ENCODE results near the gene TMEM170B.

Gene TMEM170B

DNA sequence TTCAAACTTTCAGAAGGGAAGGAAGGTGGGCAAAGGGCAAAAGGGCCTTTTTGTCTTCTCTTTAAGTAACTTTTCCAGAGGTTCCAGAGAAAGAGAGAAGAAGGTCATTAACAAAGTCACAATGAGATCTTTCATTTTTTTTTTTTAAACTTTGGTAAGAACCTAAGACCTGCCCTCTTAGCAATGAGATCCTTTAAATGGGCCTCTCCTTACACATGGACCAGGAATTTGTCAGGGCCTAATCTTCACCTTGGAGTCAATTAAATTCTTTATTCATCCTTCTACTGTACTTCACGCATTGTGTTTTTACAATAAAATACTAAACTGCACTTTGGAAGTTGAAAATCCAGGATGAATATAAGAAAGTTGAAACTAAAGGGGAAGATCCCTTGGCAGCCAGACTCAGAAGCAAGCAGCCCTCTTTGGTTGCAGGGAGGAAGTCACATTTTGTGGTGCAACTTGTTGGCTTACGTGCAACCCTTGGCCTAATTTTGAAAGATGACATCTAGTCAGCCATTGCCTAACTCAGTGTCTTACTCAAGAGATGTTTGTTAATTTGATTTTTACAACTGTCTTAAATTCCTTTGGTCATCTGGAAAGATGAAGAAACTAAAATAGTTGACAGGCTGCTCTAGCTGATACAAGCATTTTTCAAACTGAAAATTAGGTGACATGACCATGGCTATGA is 11.9 kb upstream of the TMEM170B start:
- H3K4me3 Mint-ChIP-seq: no peak overlapping the region
- no peak overlapping the region for H3K27ac Mint-ChIP-seq
- no peaks in the 10 kb centered on the region for H3K4me1 Mint-ChIP-seq
- no peaks in the 10 kb centered on the region for H3K27me3 Mint-ChIP-seq (ENCODE audit: low read depth, poor library complexity)
- TF ChIP-seq, protein P1, sequence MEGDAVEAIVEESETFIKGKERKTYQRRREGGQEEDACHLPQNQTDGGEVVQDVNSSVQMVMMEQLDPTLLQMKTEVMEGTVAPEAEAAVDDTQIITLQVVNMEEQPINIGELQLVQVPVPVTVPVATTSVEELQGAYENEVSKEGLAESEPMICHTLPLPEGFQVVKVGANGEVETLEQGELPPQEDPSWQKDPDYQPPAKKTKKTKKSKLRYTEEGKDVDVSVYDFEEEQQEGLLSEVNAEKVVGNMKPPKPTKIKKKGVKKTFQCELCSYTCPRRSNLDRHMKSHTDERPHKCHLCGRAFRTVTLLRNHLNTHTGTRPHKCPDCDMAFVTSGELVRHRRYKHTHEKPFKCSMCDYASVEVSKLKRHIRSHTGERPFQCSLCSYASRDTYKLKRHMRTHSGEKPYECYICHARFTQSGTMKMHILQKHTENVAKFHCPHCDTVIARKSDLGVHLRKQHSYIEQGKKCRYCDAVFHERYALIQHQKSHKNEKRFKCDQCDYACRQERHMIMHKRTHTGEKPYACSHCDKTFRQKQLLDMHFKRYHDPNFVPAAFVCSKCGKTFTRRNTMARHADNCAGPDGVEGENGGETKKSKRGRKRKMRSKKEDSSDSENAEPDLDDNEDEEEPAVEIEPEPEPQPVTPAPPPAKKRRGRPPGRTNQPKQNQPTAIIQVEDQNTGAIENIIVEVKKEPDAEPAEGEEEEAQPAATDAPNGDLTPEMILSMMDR (IDR thresholded peaks at IDR 0.05): no peak
- no peak for DNase-seq
- no peaks in the 10 kb centered on the region for H3K9me3 Mint-ChIP-seq
- no peaks in the 10 kb centered on the region for H3K36me3 Mint-ChIP-seq (ENCODE audit: low read depth)

DNA sequence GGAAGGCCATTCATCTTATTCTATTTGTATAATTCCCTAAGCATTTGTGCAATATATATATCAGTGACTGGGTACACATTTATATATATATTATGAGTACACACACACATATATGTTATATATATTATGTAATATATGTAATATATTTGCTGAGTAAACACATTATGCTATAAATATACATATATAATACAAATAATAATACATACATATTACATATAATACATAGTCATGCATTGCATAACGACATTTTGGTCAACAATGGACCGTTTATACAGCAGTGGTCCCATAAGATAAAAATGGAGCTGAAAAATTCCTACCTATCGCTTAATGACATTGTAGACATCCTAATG is 11.4 kb upstream of the TMEM170B start:
- H3K9me3 Mint-ChIP-seq: no peaks in the 10 kb centered on the region
- H3K27ac Mint-ChIP-seq: no peak overlapping the region
- H3K36me3 Mint-ChIP-seq (ENCODE audit: low read depth): no peaks in the 10 kb centered on the region
- no peaks in the 10 kb centered on the region for H3K4me1 Mint-ChIP-seq
- no peak for DNase-seq
- no peak overlapping the region for H3K4me3 Mint-ChIP-seq
- TF ChIP-seq, protein P1 (IDR thresholded peaks at IDR 0.05): no peak
- no peaks in the 10 kb centered on the region for H3K27me3 Mint-ChIP-seq (ENCODE audit: low read depth, poor library complexity)

DNA sequence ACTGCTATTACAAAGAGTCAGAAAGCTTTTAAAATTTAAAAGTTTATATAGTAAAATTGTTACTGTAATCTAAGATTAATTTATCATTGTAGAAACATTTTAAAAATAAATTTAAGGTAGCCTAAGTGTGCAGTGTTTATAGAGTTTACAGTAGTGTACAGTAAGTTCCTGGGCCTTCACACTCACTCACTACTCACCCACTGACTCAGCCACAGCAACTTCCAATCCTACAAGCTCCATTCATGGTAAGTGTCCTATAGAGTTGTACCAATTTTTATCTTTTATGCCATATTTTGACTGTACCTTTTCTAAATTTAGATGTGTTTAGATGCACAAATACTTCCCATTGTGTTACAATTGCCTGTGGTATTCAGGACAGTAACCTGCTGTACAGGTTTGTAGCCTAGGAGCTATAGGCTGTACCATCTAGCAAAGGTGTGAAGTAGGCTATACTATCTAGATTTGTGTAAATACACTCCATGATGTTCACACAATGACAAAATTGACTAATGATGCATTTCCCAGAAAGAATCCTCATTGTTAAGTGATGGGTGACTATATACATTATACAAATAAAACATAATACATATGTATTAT is 10.2 kb upstream of the TMEM170B start:
- Mint-ChIP-seq H3K36me3 (ENCODE audit: low read depth) (no peaks in the 10 kb centered on the region), H3K4me1 (no peaks in the 10 kb centered on the region), H3K27ac (no peak overlapping the region), H3K27me3 (ENCODE audit: low read depth, poor library complexity) (peaks cover under 1% of the 10 kb centered on the region), H3K4me3 (no peak overlapping the region), H3K9me3 (no peaks in the 10 kb centered on the region)
- DNase-seq: no peak
- TF ChIP-seq, protein P1 (IDR thresholded peaks at IDR 0.05): no peak

GRCh38 chr6:11528996-11529395 is 8.6 kb upstream of the TMEM170B start:
- Mint-ChIP-seq H3K27me3 (ENCODE audit: low read depth, poor library complexity) (peaks cover 6% of the 10 kb centered on the region), H3K9me3 (no peaks in the 10 kb centered on the region), H3K4me1 (no peaks in the 10 kb centered on the region), H3K36me3 (ENCODE audit: low read depth) (no peaks in the 10 kb centered on the region), H3K27ac (no peak overlapping the region), H3K4me3 (no peak overlapping the region)
- DNase-seq: no peak
- TF ChIP-seq, protein P1 (IDR thresholded peaks at IDR 0.05): no peak

- H3K4me1 Mint-ChIP-seq: peaks cover 11% of the 10 kb centered on the region
- no peak for DNase-seq
- H3K4me3 Mint-ChIP-seq: no peak overlapping the region
- no peaks in the 10 kb centered on the region for H3K9me3 Mint-ChIP-seq
- H3K27ac Mint-ChIP-seq: no peak overlapping the region
- H3K27me3 Mint-ChIP-seq (ENCODE audit: low read depth, poor library complexity): peaks cover 34% of the 10 kb centered on the region
- no peaks in the 10 kb centered on the region for H3K36me3 Mint-ChIP-seq (ENCODE audit: low read depth)
- TF ChIP-seq, protein P1 (IDR thresholded peaks at IDR 0.05): no peak
Observed at GRCh38 chr6:11532097-11532496, 5.5 kb upstream of the TMEM170B start.

DNA sequence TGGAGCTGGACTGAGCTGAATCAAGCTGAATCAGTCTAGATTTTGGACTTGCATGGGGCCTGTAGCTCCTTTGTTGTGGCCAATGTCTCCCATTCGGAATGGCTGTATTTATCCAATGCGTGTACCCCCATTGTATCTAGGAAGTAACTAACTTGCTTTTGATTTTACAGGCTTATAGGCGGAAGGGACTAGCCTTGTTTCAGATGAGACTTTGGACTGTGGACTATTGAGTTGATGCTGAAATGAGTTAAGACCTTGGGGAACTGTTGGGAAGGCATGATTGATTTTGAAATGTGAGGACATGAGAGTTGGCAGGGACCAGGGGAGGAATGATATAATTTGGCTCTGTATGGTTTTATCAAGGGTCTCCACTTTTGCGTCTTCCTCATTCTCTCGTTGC is 3.0 kb upstream of the TMEM170B start:
- no peaks in the 10 kb centered on the region for H3K9me3 Mint-ChIP-seq
- TF ChIP-seq, protein P1 (IDR thresholded peaks at IDR 0.05): no peak
- no peak overlapping the region for H3K4me3 Mint-ChIP-seq
- H3K27me3 Mint-ChIP-seq (ENCODE audit: low read depth, poor library complexity): peaks cover 46% of the 10 kb centered on the region
- peaks cover 16% of the 10 kb centered on the region for H3K4me1 Mint-ChIP-seq
- DNase-seq: no peak
- no peak overlapping the region for H3K27ac Mint-ChIP-seq
- no peaks in the 10 kb centered on the region for H3K36me3 Mint-ChIP-seq (ENCODE audit: low read depth)
